Activated CD8-positive, alpha-beta memory T cell treated with anti-CD3 and anti-CD28 coated beads, Interleukin-2, amount 50 U/mL, for 4 hours (primary cell): ENCODE results near the gene PRKAR2B.

Experiments
- DNase-seq: peaks from one replicate; pipeline ENCODE4 v3.0.0-alpha.2; 2020

Gene PRKAR2B

DNA sequence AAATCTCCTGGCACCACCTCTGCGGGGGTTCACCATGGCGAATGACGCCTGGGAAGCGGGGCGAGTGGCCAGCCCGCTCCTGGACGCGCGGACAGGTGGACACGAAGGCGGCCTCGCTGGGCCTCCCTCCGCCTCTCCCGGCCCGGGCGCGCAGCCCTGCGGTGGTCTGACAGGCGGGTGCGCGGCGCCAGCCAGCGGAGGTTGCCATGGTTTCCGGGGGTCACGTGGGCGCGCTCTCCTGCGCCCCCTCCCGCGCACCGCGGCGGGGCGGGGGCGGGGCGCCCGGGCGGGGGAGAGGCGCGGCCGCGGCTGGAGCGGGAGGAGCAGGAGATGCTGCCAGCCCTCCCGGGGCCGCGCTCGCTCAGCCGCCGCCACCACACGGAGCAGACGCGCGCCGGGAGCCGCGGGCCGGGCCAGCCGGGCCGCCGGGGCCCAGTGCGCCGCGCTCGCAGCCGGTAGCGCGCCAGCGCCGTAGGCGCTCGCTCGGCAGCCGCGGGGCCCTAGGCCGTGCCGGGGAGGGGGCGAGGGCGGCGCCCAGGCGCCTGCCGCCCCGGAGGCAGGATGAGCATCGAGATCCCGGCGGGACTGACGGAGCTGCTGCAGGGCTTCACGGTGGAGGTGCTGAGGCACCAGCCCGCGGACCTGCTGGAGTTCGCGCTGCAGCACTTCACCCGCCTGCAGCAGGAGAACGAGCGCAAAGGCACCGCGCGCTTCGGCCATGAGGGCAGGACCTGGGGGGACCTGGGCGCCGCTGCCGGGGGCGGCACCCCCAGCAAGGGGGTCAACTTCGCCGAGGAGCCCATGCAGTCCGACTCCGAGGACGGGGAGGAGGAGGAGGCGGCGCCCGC is at the start of gene PRKAR2B:
TSS of gene PRKAR2B (plus strand) at position 359 of the 848 bp plus-strand sequence. CDS start at position 562, 203 bp downstream.
- DNase-seq, result peak; percentile 82

GRCh38 chr7:106994833-106995232 is 49.7 kb upstream of the PRKAR2B start:
- DNase-seq, result no peak

- DNase-seq, result no peak
Measured at GRCh38 chr7:106997487-106998271, 46.8 kb upstream of the PRKAR2B start.

GRCh38 chr7:106999023-106999422 is 45.5 kb upstream of the PRKAR2B start:
- no peak for DNase-seq

- DNase-seq, result no peak
Measured at GRCh38 chr7:107001490-107001889, 43.0 kb upstream of the PRKAR2B start.

DNA sequence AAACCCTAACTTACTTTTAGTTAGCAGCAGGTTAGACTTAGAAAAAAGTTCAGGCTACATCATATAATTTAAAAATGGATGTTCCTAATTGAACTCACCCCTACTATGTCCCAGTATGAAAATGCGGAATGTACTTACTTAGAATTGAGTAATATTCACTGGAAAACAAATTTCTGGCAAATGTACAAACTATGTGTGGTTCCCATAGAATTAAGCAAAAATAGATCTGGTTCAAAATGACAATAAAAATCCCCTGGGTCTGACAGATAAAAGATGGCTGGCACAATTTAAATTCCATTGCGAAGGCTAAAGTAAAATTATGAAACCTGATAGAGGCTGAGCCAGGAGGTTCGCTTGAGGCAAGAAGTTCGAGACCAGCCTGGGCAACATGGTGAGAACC is 42.4 kb upstream of the PRKAR2B start:
- DNase-seq, result no peak

GRCh38 chr7:107002529-107002998 is 41.9 kb upstream of the PRKAR2B start:
- no peak for DNase-seq

- DNase-seq, result no peak
Measured at GRCh38 chr7:107007007-107007891, 37.3 kb upstream of the PRKAR2B start.

GRCh38 chr7:107007892-107008287 is 36.6 kb upstream of the PRKAR2B start:
- no peak for DNase-seq

DNA sequence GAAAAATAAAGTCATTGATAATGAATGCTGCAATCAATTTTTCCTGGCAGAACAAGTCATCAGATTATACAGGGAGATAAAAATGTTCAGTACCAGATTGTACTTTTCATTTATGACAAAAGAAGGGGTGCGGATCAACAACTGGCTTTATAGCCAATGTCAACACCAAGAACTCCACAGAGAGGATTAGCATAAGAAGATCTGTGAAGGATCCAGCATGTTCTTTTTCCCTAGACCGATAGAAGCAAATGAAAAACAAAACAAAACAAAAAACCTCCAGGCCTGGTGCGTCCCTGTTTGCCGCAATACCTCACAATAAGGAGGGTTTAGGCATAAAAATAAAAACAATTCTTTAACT is 34.7 kb upstream of the PRKAR2B start:
- no peak for DNase-seq

GRCh38 chr7:107012691-107013090 is 31.8 kb upstream of the PRKAR2B start:
- no peak for DNase-seq

- DNase-seq, result no peak
Measured at GRCh38 chr7:107014387-107015023, 30.0 kb upstream of the PRKAR2B start.

DNA sequence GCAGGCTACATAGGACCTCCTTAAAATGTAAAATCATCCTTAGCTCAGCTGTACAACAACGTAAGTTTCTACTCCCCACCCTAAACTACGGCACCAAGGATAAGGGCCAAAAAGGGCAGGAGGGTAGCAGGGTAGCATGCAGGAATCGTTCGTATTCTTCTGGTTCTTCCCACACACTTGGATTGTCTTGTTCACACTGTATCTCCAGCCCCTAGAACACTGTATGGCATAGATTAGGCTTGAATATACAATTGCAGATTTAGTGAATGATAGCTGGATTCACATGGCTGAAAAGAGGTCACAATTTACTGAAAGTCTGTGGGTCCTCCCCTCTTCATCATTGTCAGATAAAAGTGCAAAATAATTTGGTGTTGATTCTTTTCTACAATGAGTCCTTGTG is 28.2 kb upstream of the PRKAR2B start:
- DNase-seq, result no peak

- DNase-seq, result no peak
Measured at GRCh38 chr7:107017965-107018719, 26.4 kb upstream of the PRKAR2B start.

- DNase-seq, result no peak
Measured at GRCh38 chr7:107020400-107020799, 24.1 kb upstream of the PRKAR2B start.

DNA sequence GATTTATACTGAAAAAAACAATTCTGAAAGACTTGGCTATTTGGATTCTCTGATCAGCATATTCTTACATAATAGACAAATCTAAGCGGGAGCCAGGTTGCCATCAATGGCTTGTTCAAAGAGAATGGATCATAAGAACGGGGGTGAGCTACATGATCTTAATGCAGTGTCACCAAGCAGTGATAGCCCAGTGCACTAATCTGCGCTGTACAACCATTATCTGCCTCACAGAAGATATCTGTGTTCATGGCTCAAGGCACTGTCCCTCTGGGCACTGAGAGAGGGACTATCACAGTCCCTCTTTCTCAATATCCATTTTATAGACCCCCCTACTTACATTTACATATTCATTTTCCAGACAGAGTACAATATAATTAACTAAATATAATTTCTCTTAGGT is 22.9 kb upstream of the PRKAR2B start:
- DNase-seq, result no peak

- DNase-seq, result no peak
Measured at GRCh38 chr7:107023522-107024151, 20.9 kb upstream of the PRKAR2B start.

- DNase-seq, result no peak
Measured at GRCh38 chr7:107024906-107025305, 19.6 kb upstream of the PRKAR2B start.

DNA sequence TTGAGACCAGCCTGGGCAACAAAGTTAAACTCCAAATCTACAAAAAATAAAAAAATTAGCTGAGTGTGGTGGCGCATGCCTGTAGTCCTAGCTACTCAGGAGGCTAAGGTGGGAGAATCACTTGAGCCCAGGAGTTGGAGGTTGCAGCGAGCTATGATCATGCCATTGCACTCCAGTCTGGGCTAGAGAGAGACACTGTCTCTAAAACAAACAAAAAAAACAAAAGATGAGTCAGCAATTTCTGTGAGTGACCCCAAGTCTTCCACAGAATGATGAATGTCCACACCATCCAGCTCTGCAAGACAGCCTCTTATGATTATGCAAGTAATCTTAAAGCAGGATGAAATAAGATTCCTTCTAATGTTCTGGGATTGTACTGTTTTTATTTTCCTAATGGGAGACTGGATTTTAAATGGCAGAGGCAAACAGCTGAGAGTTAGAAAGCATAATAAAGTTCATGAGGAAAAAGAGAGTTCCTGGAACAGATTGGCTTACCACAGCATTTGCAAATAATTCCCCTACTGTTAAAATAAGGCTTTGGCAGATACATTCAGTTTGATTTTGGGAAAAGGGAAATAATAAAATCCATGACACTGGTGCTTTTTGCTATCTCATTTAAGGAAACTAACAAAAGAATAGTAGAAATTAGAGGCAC is 18.9 kb upstream of the PRKAR2B start:
- DNase-seq, result no peak

DNA sequence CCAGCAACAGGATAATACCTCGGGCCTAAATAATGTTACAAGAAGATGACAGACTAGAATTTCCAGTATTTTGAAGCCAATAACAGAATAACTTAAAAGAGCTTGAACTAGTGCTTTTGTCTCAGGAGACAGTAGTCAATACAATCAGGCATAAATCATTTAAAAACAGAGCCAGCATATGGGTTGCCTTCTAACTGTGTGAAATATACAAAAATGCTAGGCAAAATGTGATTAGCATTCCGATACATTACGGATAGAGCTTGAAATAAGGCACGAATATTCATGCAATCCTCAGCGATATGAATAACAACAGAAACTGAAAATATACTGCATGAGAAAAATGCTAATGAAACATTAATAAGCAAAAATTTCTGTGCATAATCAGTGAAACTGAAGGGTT is 18.3 kb upstream of the PRKAR2B start:
- no peak for DNase-seq

- DNase-seq, result no peak
Measured at GRCh38 chr7:107027208-107027607, 17.3 kb upstream of the PRKAR2B start.
